CD4-positive, alpha-beta memory T cell (primary cell): Measurements from ENCODE around the gene EFCAB5. TPM values are rescaled to one million over a fixed set of nuclear protein-coding genes. Genes with fewer than 3 reads are reported as not detected.

Source experiments
- CTCF ChIA-PET: fragments of 350-600 bp; sonication (Branson Sonifier 250); formaldehyde crosslinking; loops from one replicate; lab custom pipeline; 2021; ENCODE audit warnings: inconsistent platforms; ENCODE audit not compliant: partially characterized antibody; lab: Charles Lee
- POLR2A ChIA-PET: fragments of 350-600 bp; sonication (Branson Sonifier 250); formaldehyde crosslinking; loops from one replicate; lab custom pipeline; 2021; ENCODE audit not compliant: partially characterized antibody; lab: Charles Lee
- DNase-seq, 5 donors: peaks; one replicate each; pipeline versions ENCODE4 v3.0.0 to v3.0.0-alpha.2; 2020 to 2022; ENCODE audit warnings: mixed read lengths in 1 of 5
- H3K27ac ChIP-seq: one replicate; pipeline ENCODE4 v1.7.0; 2013; ENCODE audit warnings: low read depth, low read length
- H3K27me3 ChIP-seq: 2 replicates; pipeline ENCODE4 v1.7.0; 2013; ENCODE audit warnings: mild to moderate bottlenecking, low read length, moderate library complexity; ENCODE audit not compliant: insufficient read depth
- H3K36me3 ChIP-seq: 2 replicates; pipeline ENCODE4 v1.7.0; 2013; ENCODE audit warnings: mild to moderate bottlenecking, low read length, moderate library complexity; ENCODE audit not compliant: insufficient read depth
- H3K4me1 ChIP-seq: 2 replicates; pipeline ENCODE4 v1.7.0; 2013; ENCODE audit warnings: mild to moderate bottlenecking, low read length, moderate library complexity; ENCODE audit not compliant: insufficient read depth
- H3K4me3 ChIP-seq, 2 donors: one replicate each; pipeline ENCODE4 v1.7.0; 2013; ENCODE audit warnings: low read length in 2 of 2, mild to moderate bottlenecking in 1 of 2
- H3K9me3 ChIP-seq, 2 donors: one replicate each; pipeline ENCODE4 v1.7.0; 2013; ENCODE audit warnings: low read length in 2 of 2, control low read depth in 1 of 2; ENCODE audit not compliant: control insufficient read depth in 1 of 2
- H3K27ac Mint-ChIP-seq, 7 donors: one replicate each; pipeline ENCODE4 v1.8.0; 2020 to 2021; ENCODE audit warnings: mixed read lengths in 7 of 7, mild to moderate bottlenecking in 6 of 7, inconsistent platforms in 3 of 7, moderate library complexity in 3 of 7
- H3K27me3 Mint-ChIP-seq, 2 donors: one replicate each; pipeline ENCODE4 v1.8.0; 2020 to 2021; ENCODE audit warnings: mixed read lengths in 2 of 2
- H3K36me3 Mint-ChIP-seq, 2 donors: one replicate each; pipeline ENCODE4 v1.8.0; 2020 to 2021; ENCODE audit warnings: mixed read lengths in 2 of 2, inconsistent platforms in 1 of 2, mild to moderate bottlenecking in 1 of 2
- H3K4me1 Mint-ChIP-seq, 4 donors: one replicate each; pipeline ENCODE4 v1.8.0; 2020 to 2021; ENCODE audit warnings: mixed read lengths in 4 of 4, mild to moderate bottlenecking in 1 of 4
- H3K4me3 Mint-ChIP-seq, 8 donors: one replicate each; pipeline ENCODE4 v1.8.0; 2020 to 2021; ENCODE audit warnings: mixed read lengths in 8 of 8, mild to moderate bottlenecking in 7 of 8, moderate library complexity in 6 of 8, inconsistent platforms in 3 of 8
- H3K9me3 Mint-ChIP-seq, 8 donors: one replicate each; pipeline ENCODE4 v1.8.0; 2020 to 2021; ENCODE audit warnings: mixed read lengths in 8 of 8, mild to moderate bottlenecking in 5 of 8, inconsistent platforms in 3 of 8, moderate library complexity in 1 of 8
- intact Hi-C: fragments of 100-400 bp; cut with micrococcal nuclease; formaldehyde crosslinking; loops from one replicate; pipeline ENCODE4 v1.15.1; 2023
- polyA plus RNA-seq, 2 donors: library from polyadenylated mRNA; unstranded; fragments of 300-500 nt; fragmentation: Illumina TruSeq; gene quantifications; one replicate each; pipeline ENCODE4 v1.2.3, GENCODE V29; 2021
- total RNA-seq, 2 experiments: library from RNA; stranded (reverse); gene quantifications; one replicate each; pipeline ENCODE4 v1.2.3, GENCODE V29; 2021

The EFCAB5 gene
- total and polyA plus RNA-seq, 4 experiments from 2014 or later: 0.39 to 4.7 (median 1.7) TPM

- Histone ChIP-seq H3K27ac (no peak overlapping the region), H3K9me3 (no peaks in the 10 kb centered on the region), H3K36me3 (no peaks in the 10 kb centered on the region), H3K4me3 (no peak overlapping the region), H3K27me3 (no peaks in the 10 kb centered on the region), H3K4me1 (peaks cover 13% of the 10 kb centered on the region)
- H3K4me1 Mint-ChIP-seq: peaks cover 22 to 37% (median 32%) of the 10 kb centered on the region in 4 donors
- H3K36me3 Mint-ChIP-seq: peaks cover 1 to 15% of the 10 kb centered on the region in 2 donors
- no peak overlapping the region for H3K27ac Mint-ChIP-seq
- no peak for DNase-seq
- intact Hi-C loops: no loop called here
- H3K4me3 Mint-ChIP-seq: no peak overlapping the region
- CTCF ChIA-PET: interaction anchor here (1.0 to 1.5 kb wide), 3 partner anchors 22 to 196 kb away, joined by 3 to 11 read pairs (median 5); partner anchors contain the start of gene SSH2
- H3K27me3 Mint-ChIP-seq: no peaks in the 10 kb centered on the region
- POLR2A ChIA-PET: interaction anchor here (1.6 kb wide), 1 partner anchor 21 kb away, joined by 6 read pairs; the partner anchor contains the start of gene SSH2
- no peaks in the 10 kb centered on the region for H3K9me3 Mint-ChIP-seq
Observed at GRCh38 chr17:29909236-29910003, 32.0 kb upstream of the EFCAB5 start.

GRCh38 chr17:29911641-29912177, 29.7 kb upstream of the EFCAB5 start:
- Histone ChIP-seq H3K4me1 (no peaks in the 10 kb centered on the region), H3K27ac (no peak overlapping the region), H3K4me3 (no peak overlapping the region), H3K9me3 (no peaks in the 10 kb centered on the region), H3K27me3 (no peaks in the 10 kb centered on the region), H3K36me3 (no peaks in the 10 kb centered on the region)
- no peak for DNase-seq
- peaks cover 20 to 30% (median 24%) of the 10 kb centered on the region in 4 donors for H3K4me1 Mint-ChIP-seq
- ChIA-PET POLR2A (interaction anchor here (1.8 kb wide), 1 partner anchor 19 kb away, joined by 6 read pairs; the partner anchor contains the start of gene SSH2), CTCF (interaction anchor here (0.9 to 5.2 kb wide), 2 partner anchors 12 to 19 kb away, joined by 3 to 22 read pairs; partner anchors contain the start of gene SSH2)
- no peak overlapping the region for H3K27ac Mint-ChIP-seq
- no peak overlapping the region for H3K4me3 Mint-ChIP-seq
- no peaks in the 10 kb centered on the region for H3K9me3 Mint-ChIP-seq
- intact Hi-C loops: no loop called here
- peaks cover under 1 to 7% of the 10 kb centered on the region in 2 donors for H3K36me3 Mint-ChIP-seq
- H3K27me3 Mint-ChIP-seq: no peaks in the 10 kb centered on the region

- Mint-ChIP-seq H3K27ac (no peak overlapping the region), H3K36me3 (no peaks in the 10 kb centered on the region), H3K9me3 (no peaks in the 10 kb centered on the region), H3K4me1 (peaks cover 29 to 38% (median 32%) of the 10 kb centered on the region in 4 donors), H3K4me3 (no peak overlapping the region), H3K27me3 (no peaks in the 10 kb centered on the region)
- Histone ChIP-seq H3K4me1 (no peaks in the 10 kb centered on the region), H3K36me3 (no peaks in the 10 kb centered on the region), H3K4me3 (no peak overlapping the region), H3K9me3 (no peaks in the 10 kb centered on the region), H3K27ac (no peak overlapping the region), H3K27me3 (no peaks in the 10 kb centered on the region)
- intact Hi-C loops: no loop called here
- POLR2A ChIA-PET: no interaction called here
- no peak for DNase-seq
- CTCF ChIA-PET: interaction anchor here (1.0 to 5.2 kb wide), 3 partner anchors 8 to 16 kb away, joined by 4 to 22 read pairs (median 5); partner anchors contain the start of gene SSH2
Observed at GRCh38 chr17:29914819-29915537, 26.5 kb upstream of the EFCAB5 start.

GRCh38 chr17:29918016-29918415, 23.4 kb upstream of the EFCAB5 start:
- no peaks in the 10 kb centered on the region for H3K4me1 ChIP-seq
- H3K4me3 ChIP-seq: no peak overlapping the region
- Mint-ChIP-seq H3K27ac (no peak overlapping the region), H3K4me1 (peaks cover 24 to 40% (median 29%) of the 10 kb centered on the region in 4 donors), H3K27me3 (no peaks in the 10 kb centered on the region), H3K4me3 (no peak overlapping the region), H3K9me3 (no peaks in the 10 kb centered on the region), H3K36me3 (peaks cover 0 to 3% of the 10 kb centered on the region in 2 donors)
- no peaks in the 10 kb centered on the region for H3K27me3 ChIP-seq
- H3K27ac ChIP-seq: no peak overlapping the region
- POLR2A ChIA-PET: no interaction called here
- CTCF ChIA-PET: interaction anchor here (1.9 kb wide), 1 partner anchor 9 kb away, joined by 3 read pairs; no protein-coding TSS in a partner anchor
- intact Hi-C loops: no loop called here
- no peaks in the 10 kb centered on the region for H3K9me3 ChIP-seq
- no peaks in the 10 kb centered on the region for H3K36me3 ChIP-seq
- DNase-seq: no peak

- Mint-ChIP-seq H3K4me3 (no peak overlapping the region), H3K9me3 (no peaks in the 10 kb centered on the region), H3K36me3 (peaks cover 0 to 3% of the 10 kb centered on the region in 2 donors), H3K27ac (peak overlapping the region in 5 of 7 donors; percentile 1 to 60 (median 35)), H3K4me1 (peaks cover 24 to 40% (median 28%) of the 10 kb centered on the region in 4 donors), H3K27me3 (no peaks in the 10 kb centered on the region)
- Histone ChIP-seq H3K4me1 (no peaks in the 10 kb centered on the region), H3K9me3 (no peaks in the 10 kb centered on the region), H3K27ac (no peak overlapping the region), H3K4me3 (no peak overlapping the region), H3K27me3 (no peaks in the 10 kb centered on the region), H3K36me3 (no peaks in the 10 kb centered on the region)
- CTCF ChIA-PET: interaction anchor here (0.6 to 4.2 kb wide), 2 partner anchors 11 to 1121 kb away, joined by 3 to 50 read pairs; partner anchors contain the start of gene SSH2
- POLR2A ChIA-PET: interaction anchor here (0.9 to 1.9 kb wide), 2 partner anchors 9 to 12 kb away, joined by 3 to 7 read pairs; partner anchors contain the start of gene SSH2
- DNase-seq: no peak
- intact Hi-C loops: no loop called here
Observed at GRCh38 chr17:29918922-29919856, 22.2 kb upstream of the EFCAB5 start.

- Mint-ChIP-seq H3K36me3 (peaks cover 0 to 11% of the 10 kb centered on the region in 2 donors), H3K4me3 (no peak overlapping the region)
- intact Hi-C loops: loop anchor here (5.0 kb wide), 1 partner anchor 32 kb away; no protein-coding TSS in a partner anchor
Observed at GRCh38 chr17:29924786-29925185, 16.6 kb upstream of the EFCAB5 start.

More at GRCh38 chr17:29924786-29925185, 16.6 kb upstream of the EFCAB5 start:
- no peak overlapping the region for H3K27ac ChIP-seq
- H3K4me1 Mint-ChIP-seq: peaks cover 21 to 42% (median 37%) of the 10 kb centered on the region in 4 donors
- H3K27me3 Mint-ChIP-seq: no peaks in the 10 kb centered on the region
- no peak for DNase-seq
- CTCF ChIA-PET: interaction anchor here (1.6 kb wide), 1 partner anchor 57 kb away, joined by 4 read pairs; no protein-coding TSS in a partner anchor
- POLR2A ChIA-PET: no interaction called here
- no peak overlapping the region for H3K4me3 ChIP-seq
- H3K27me3 ChIP-seq: no peaks in the 10 kb centered on the region
- H3K9me3 ChIP-seq: no peaks in the 10 kb centered on the region
- H3K4me1 ChIP-seq: peaks cover 29% of the 10 kb centered on the region
- H3K27ac Mint-ChIP-seq: no peak overlapping the region
- H3K36me3 ChIP-seq: no peaks in the 10 kb centered on the region
- no peaks in the 10 kb centered on the region for H3K9me3 Mint-ChIP-seq
